Left ventricle myocardium inferior (tissue), 1 donor: ENCODE results near the gene ANK3. TPM values are rescaled to one million over a fixed set of nuclear protein-coding genes. Genes with fewer than 3 reads are reported as not detected.

Experiments used
- DNase-seq: peaks from one replicate; pipeline ENCODE4 v3.0.0-alpha.2; 2020
- H3K27ac ChIP-seq: fragments of 200-600 bp; replicated peaks from 2 replicates; pipeline ENCODE4 v1.8.0; 2021
- H3K27me3 ChIP-seq: fragments of 200-600 bp; 2 replicates; pipeline ENCODE4 v1.8.0; 2021; ENCODE audit warnings: low read depth
- H3K36me3 ChIP-seq: fragments of 200-600 bp; 2 replicates; pipeline ENCODE4 v1.8.0; 2021
- H3K4me1 ChIP-seq: fragments of 200-600 bp; 2 replicates; pipeline ENCODE4 v1.8.0; 2021
- H3K4me3 ChIP-seq: fragments of 200-600 bp; 2 replicates; pipeline ENCODE4 v1.8.0; 2021; ENCODE audit warnings: mild to moderate bottlenecking, moderate library complexity
- H3K9me3 ChIP-seq: fragments of 200-600 bp; replicated peaks from 2 replicates; pipeline ENCODE4 v1.8.0; 2021
- CTCF ChIP-seq: fragments of 200-600 bp; IDR thresholded peaks from 2 replicates; pipeline ENCODE4 v1.8.0; 2021; ENCODE audit warnings: antibody characterized with exemption, mild to moderate bottlenecking, borderline replicate concordance
- intact Hi-C: fragments of 100-400 bp; cut with micrococcal nuclease; formaldehyde crosslinking; loops from one replicate; pipeline ENCODE4 v1.11.0; 2022
- total RNA-seq: library from RNA; stranded (reverse); fragmentation: NEBNext Ultra II Directional; extraction: Animal tissue kit (Norgen Biotek cat#: 25700); gene quantifications from one replicate; pipeline ENCODE4 v1.2.1, GENCODE V29; 2021
- donor health status: DM: no; HTN: yes; CAD: no; lungs with severe emphysema.

ANK3 gene
- total RNA-seq, 1 donor from 2014 or later, result 179 TPM

- no peak for TF ChIP-seq CTCF
Observed at GRCh38 chr10:60385399-60385738, 4.3 kb downstream of the ANK3 start.

GRCh38 chr10:60384708-60385398 lies 4.8 kb downstream of the ANK3 start:
- intact Hi-C loops, result no loop called here

More at GRCh38 chr10:60385399-60385738, 4.3 kb downstream of the ANK3 start:
- no peak for DNase-seq
- intact Hi-C loops, result no loop called here
- peaks cover 10% of the 10 kb centered on the region for H3K4me1 ChIP-seq
- no peak overlapping the region for H3K27ac ChIP-seq
- H3K36me3 ChIP-seq, result no peaks in the 10 kb centered on the region
- no peaks in the 10 kb centered on the region for H3K9me3 ChIP-seq
- H3K4me3 ChIP-seq, result no peak overlapping the region
- no peaks in the 10 kb centered on the region for H3K27me3 ChIP-seq

DNA sequence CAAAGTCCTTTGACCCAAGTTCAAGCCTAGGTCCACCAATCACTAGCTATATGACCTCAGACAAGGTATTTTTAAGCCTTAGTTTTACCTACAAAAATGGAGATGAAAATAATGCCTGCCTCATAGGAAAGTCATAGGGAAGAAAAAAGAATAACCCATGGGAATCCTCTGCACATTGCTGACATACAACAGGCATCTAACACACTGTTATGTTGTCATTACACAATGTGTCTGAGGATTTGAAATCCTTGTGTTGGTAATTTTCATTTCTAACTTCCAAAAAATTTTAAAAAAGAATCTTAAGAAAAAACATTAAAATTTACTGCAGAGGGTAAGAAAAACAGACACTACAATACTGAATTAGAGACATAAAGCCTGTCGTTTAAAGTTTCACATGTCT lies 5.7 kb downstream of the ANK3 start:
- Histone ChIP-seq H3K4me1 (peaks cover 10% of the 10 kb centered on the region), H3K9me3 (no peaks in the 10 kb centered on the region), H3K4me3 (no peak overlapping the region), H3K36me3 (no peaks in the 10 kb centered on the region), H3K27ac (no peak overlapping the region), H3K27me3 (no peaks in the 10 kb centered on the region)
- no peak for DNase-seq
- intact Hi-C loops, result no loop called here
- no peak for TF ChIP-seq CTCF

More at GRCh38 chr10:60384708-60385398, 4.8 kb downstream of the ANK3 start:
- H3K27ac ChIP-seq, result no peak overlapping the region
- no peak overlapping the region for H3K4me3 ChIP-seq
- peaks cover 10% of the 10 kb centered on the region for H3K4me1 ChIP-seq
- H3K9me3 ChIP-seq, result no peaks in the 10 kb centered on the region
- no peak for DNase-seq
- H3K27me3 ChIP-seq, result no peaks in the 10 kb centered on the region
- TF ChIP-seq CTCF, result no peak
- no peaks in the 10 kb centered on the region for H3K36me3 ChIP-seq

- no peak overlapping the region for H3K27ac ChIP-seq
- TF ChIP-seq CTCF, result no peak
Observed at GRCh38 chr10:60382946-60383681, 6.6 kb downstream of the ANK3 start.

GRCh38 chr10:60380781-60381180 lies 8.9 kb downstream of the ANK3 start:
- Histone ChIP-seq H3K9me3 (no peaks in the 10 kb centered on the region), H3K4me3 (no peak overlapping the region), H3K27me3 (no peaks in the 10 kb centered on the region), H3K36me3 (no peaks in the 10 kb centered on the region), H3K27ac (no peak overlapping the region), H3K4me1 (peaks cover 10% of the 10 kb centered on the region)
- TF ChIP-seq CTCF, result no peak
- intact Hi-C loops, result no loop called here
- DNase-seq, result no peak

More at GRCh38 chr10:60382946-60383681, 6.6 kb downstream of the ANK3 start:
- H3K9me3 ChIP-seq, result no peaks in the 10 kb centered on the region
- no peak for DNase-seq
- H3K4me1 ChIP-seq, result peaks cover 10% of the 10 kb centered on the region
- H3K4me3 ChIP-seq, result no peak overlapping the region
- no peaks in the 10 kb centered on the region for H3K36me3 ChIP-seq
- H3K27me3 ChIP-seq, result no peaks in the 10 kb centered on the region
- intact Hi-C loops, result no loop called here
